Measurements from ENCODE around the gene KRT35.

KRT35 gene

DNA sequence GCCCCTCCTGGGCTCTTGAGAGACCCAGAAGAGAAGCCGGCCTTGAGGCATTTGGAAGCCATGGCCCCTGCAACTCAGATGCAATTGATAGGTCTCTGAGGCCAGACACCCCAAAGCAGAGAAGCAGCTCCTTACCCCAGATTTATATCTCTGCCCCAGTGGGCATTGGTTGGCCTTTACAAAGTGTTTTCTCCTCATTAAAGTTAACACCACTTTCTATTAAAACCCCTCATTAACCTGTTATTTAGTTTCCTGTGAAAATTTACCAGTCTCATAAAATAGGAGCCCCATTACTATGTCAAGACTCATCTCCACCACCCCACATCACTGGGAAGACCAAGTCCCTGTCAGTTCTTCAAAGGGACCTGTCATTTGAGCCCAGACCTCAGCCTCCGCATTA, at the start of gene KRT35:
Gene KRT35, minus strand, starts transcription at position 116 of the 400 bp plus-strand sequence. Its CDS starts 54 bp downstream, at position 62.
- intact Hi-C loops (cut with DNase I), result no loop called here
- no peak for DNase-seq

DNA sequence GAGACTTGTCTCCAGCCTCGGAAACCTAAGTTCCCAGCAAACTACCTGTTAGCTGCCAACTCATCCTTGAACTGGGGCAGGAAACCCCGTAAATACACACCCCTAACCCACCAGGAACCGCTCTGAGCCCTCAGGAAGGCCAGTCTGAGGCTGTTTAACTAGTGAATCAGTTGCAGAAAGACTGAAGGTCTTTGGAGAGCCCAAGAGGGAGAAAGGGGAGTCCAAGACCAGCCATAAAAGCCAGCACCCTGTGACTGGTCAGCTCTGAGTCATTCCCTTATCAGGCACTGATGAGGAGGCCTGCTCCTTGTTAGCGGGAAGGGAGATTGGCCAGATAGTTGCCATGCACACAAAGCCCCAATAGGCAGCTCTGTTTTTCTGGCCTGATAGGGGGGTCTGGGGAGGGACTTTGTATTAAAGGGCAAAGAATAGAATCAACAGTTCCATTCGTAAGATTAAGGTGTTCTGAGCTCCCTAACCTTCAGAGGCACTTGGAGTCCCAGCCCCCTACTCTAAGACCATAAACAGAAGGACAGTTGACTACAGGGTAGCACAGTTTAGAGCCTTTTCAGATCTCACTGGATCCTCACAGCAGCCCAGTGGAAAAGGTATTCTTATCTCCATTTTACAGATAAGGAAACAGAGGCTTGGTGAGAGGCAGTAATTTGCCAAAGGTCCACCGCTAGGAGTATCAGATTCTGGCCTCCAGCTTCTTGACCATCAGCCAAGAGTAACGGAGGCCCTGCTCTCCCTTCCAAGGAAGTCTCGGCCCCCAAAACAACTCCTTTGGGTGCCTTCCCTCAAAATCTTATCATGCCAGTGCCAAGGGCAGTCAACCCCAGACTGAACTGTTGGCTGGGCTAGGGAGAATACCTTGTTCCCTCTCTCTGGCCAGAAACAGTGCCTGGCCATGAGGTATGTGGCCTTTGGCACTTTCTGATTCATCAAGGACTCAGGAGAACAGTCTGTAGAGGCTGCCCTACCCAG, 49.4 kb upstream of the KRT35 start:
- intact Hi-C loops (cut with DNase I), result no loop called here
- peak in 1 of 10 donors; percentile 31 for DNase-seq

DNA sequence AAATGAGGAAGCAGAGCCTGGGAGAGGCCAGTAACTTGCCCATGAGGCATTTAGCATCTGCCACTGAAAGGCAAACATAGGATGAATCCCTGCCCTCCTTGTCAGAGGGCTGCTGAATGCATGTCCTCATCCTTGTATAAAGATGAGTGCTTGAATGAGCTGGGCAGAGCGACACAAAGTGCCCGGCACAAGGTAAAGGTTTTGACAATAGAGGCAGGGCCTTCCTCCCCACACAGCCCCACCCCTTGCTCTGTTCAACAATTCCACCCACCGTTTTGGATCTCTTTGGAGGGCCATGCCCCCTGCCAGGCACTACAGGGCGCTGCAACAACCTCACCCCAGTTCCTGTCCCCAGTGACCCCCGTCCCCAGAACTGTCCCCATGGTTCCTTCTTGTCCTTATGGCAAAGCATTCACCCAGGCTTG, 48.6 kb upstream of the KRT35 start:
- intact Hi-C loops (cut with DNase I), result no loop called here
- DNase-seq, result peak in 1 of 10 donors; percentile 11

DNA sequence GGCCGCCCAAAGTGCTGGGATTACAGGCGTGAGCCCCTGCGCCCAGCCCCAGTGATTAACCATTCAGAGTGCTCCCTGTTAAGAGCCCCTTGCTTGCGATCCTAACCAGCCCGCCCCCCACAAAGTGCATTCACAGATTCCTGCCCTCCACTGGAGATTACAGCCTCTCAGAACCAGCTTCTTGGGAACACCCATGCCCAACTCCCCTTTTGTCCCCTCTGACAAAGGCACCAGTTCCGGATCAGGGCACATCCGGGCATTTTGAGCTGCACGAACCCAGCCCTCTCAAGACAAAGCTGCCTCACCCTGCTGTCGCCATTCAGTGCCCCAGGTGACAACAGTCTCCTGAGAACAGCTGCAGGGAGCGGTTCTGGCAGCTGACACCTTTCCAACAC, 48.0 kb upstream of the KRT35 start:
- peak in 1 of 10 donors; percentile 54 for DNase-seq
- intact Hi-C loops (cut with DNase I), result no loop called here

DNA sequence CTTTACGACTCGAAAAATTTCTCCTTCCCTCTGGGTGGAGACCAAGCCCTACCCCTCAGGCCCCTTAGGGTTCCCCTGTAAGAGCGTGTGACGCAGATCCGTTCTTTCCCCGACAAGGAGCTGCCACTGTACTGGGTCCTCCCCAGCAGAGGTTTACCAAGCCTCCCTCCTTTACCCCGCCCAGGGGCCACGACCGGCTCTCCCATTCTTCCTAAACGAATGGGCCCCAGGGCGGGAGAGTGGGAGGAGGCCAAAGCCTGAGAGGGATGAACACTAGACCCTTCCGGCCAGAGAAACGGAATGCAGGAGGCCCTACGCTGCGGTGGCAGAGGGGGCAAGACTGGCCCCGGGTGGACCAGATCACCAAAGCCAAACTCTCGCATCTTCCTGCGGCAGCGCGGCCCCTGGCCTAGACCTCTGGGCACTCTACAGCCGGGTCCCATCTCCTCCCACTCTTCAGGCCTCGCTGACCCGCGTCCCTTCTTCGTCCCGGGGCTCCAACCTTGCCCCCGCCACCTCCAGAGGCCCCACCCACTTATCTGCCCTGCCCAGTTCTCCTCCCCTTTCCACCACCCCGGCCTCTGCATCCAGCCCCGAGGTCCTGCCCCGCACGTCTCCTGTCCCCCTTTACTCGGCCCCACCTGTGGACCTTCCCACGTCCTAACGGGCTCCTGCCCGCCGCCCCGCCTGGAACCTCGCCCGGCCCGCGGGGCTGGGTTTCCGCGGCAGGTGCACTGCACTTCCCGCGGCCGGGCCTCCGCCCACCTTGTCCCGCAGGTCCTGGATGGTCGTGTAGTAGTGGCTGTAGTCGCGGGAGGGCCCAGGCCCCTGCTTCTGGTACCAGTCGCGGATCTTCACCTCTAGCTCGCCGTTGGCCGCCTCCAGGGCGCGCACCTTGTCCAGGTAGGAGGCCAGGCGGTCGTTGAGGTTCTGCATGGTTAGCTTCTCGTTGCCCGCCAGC, 46.4 kb upstream of the KRT35 start:
- peak in 1 of 10 donors; percentile 68 for DNase-seq
- intact Hi-C loops (cut with DNase I), result no loop called here

- DNase-seq, result peak in 1 of 10 donors; percentile 79
These were observed 43.3 kb upstream of the KRT35 start for GRCh38 chr17:41524261-41524660.

GRCh38 chr17:41523787-41524186, 42.8 kb upstream of the KRT35 start:
- intact Hi-C loops (cut with DNase I), result no loop called here
- peak in 1 of 10 donors; percentile 87 for DNase-seq

More at GRCh38 chr17:41524261-41524660, 43.3 kb upstream of the KRT35 start:
- intact Hi-C loops (cut with DNase I), result no loop called here

DNA sequence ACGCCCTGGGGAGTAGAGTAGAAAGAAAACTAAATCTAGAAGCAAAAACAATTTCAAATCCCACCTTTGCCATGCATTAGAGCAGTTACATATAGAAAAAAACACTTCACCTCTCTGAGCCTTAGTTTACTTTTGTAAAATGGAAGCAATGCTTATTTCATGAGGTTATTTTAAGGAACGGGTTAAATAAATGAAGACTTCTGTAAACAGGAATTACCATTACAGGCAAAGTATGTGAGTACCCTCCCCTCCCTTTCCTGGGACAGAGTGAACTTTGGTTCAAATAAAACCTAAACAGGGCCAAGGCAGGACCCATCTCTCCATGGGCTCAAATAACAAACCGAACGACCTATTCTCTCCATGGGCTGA, 42.3 kb upstream of the KRT35 start:
- intact Hi-C loops (cut with DNase I), result no loop called here
- DNase-seq, result no peak

DNA sequence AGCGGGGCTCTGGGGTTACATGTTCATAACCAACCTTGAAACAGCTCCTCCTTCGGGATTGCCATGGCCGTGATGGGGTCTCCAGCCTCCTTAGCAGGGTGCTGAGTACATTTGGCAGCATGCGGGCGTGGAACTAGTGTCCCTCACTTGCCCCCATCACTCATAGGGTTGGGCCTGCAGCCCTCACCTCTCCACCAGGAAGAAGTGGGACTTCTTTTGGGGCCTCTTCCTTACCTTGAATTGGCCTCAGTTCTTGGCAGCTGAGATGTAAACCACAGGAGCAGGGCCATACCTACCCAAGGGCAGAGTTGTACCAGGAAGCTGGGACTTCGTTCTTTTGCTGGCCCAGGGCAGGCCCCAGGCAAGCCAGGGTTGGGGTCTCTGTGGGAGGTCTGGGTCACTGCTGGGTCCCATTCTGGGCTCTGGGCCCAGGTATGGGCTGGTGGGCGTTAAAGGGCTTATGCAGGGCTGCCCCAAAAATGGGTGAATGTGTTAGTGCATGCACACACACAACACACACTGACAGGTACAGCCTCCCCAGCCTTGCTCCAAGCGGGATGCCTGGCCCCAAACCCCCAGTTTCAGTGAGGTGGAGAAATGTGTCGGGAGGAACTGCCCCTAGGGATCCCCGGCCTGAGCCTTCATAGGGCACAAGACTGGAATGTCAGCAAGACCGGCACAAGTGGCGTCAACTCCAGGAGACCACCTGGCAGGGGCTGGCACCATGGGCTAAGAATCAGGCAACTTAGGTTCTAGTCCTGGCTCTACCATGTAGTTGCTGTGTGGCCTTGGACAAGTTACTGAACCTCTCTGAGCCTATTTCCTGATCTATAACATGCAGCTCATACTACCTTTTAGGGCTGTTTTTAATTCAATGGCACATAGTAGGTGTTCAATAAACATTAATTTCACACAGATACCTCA, 41.6 kb upstream of the KRT35 start:
- intact Hi-C loops (cut with DNase I), result no loop called here
- peak in 1 of 10 donors; percentile 21 for DNase-seq

- intact Hi-C loops (cut with DNase I), result no loop called here
- DNase-seq, result peak in 1 of 10 donors; percentile 49
These were observed 40.8 kb upstream of the KRT35 start for GRCh38 chr17:41521574-41522261.

DNA sequence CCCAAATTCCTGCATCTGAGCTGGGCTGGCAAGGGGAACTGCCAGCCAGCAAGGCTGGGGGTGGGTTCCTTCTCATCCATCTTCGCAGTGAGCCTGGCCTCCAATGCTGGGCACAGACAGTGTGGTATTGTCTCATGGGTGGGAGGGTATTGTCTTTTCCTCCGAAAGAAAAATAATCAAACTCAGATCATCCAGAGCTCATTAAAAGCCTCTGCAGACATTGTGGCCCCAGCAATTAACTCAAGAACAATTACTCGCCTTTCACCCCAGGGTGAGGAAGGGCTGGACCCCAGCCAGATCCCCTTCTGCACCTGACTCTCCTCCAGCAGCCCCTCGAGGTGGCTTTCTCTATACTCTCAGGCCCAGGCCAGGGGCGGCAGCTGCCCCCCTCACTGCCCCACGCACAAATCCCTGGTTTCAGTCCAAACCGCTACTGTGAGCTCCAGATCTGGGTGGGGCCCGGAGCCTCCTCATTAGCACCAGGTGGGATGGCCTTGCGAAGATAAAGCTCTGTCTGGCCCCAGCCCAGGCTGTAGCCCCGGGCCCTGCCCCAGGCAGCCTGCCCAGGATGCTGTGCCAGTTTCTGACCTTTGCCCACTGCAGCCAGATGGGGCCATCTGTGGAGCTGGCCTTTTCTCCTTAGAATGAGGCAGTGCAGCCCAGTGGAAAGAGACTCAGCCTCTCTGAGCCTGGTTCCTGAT, 40.0 kb upstream of the KRT35 start:
- intact Hi-C loops (cut with DNase I), result no loop called here
- peak in 1 of 10 donors; percentile 67 for DNase-seq

DNA sequence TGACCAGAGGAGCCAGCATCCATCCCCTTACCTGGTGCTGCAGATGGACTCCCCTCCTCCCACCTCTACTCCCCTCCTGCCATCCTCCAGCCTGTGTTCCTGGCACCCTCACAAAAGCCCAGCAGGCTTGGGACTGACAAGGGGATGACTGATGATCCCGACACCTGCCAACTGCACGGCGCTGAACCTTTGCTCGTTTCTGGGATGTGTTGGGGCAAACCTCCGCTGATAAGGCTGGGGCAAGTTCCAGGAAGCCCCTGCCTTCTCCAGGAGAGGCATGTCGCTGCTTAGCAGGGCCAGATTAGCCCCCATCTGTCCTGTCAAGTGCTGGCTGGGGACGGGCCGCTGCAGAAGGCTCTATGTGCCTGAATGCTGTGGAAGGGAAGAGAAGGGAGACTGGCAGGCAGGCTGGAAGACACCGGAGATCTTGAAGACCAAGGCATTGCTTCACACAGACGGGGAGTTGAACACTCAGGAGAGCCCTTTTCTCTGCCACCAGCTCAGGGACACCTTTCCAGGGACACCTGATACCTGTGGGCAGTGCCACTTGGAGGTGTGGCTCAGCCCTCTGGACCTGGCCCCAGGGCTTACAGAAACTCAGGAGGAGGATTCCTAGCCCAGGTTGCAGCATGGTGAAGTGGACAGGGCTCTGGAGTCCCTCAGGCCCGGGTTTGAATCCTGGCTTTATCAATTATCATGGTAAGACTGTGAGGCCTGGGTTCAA, 38.7 kb upstream of the KRT35 start:
- DNase-seq, result peak in 1 of 10 donors; percentile 64
- intact Hi-C loops (cut with DNase I), result no loop called here

DNA sequence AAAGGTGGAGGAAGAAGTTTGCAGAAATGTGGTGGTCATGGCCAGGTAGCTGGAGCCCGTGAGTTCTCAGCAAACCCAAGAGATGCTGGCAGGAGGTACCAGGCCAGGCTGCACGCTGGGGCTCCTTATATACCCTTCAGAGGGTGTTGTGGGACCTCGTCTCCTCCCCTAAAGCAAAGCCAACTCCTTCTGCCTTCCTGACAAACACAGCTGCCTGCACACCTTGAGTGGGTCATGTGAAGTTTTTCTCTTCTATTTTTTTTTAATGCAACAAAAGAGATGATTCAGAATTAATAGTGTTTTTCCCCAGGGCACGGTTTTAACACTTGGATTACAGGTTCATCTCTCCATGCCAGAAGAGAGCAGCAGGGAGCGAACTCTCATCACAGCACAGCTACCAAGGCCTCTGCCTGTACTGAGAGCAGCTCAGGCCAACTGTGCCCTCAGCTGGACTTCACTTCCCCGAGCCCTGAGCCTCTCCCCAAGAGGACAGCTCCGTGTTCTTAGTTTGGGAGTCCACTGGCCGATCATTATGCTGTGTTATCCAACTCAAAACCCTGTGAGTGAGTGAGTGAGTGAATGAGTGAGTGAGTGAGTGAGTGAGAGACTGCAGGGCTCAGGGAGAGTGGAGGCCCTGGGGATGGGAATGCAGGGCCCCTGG, 38.0 kb upstream of the KRT35 start, which contains the start of gene KRT15:
Gene KRT15, minus strand, starts transcription at position 102 of the 661 bp plus-strand sequence. Its CDS starts 63 bp downstream, at position 39.
- intact Hi-C loops (cut with DNase I), result no loop called here
- peak in 1 of 10 donors; percentile 58 for DNase-seq

DNA sequence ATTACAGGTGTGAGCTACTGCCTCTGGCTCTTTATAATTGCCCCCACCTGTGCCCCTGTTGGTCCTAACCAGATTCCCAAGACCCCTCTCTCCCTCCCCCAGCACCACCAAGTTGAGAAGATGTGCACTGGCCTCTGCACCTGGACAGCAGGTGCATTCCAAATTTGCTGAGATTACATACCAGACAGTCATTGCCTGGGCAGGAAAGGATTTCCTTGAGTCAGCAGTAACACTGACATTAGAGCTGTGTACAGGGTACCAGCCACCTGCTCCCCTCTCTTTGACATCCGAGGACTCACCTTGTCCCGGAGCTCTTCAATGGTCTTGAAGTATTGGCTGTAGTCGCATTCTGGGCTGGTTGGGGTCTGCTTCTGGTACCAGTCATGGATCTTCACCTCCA, 37.1 kb upstream of the KRT35 start:
- peak in 1 of 10 donors; percentile 56 for DNase-seq
- intact Hi-C loops (cut with DNase I), result no loop called here

DNA sequence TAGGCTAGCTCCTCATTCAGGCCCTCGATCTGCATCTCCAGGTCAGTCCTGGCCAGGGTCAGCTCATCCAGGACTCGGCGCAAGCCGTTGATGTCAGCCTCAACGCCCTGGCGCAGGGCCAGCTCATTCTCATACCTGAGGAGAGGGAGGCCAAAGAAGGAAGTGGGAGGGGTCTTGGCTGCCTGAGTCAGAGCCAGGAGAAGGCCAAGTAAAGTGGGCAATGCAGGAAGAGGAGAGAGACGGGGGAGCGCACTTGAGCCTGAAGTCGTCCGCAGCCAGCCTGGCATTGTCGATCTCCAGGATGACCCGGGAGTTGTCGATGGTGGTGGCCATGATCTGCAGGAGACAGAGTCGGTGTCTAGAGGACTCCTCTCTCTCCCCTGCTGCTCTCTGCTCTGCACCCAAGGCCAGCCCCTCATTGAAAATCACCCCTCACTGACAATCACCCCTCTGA, 35.9 kb upstream of the KRT35 start:
- intact Hi-C loops (cut with DNase I), result no loop called here
- no peak for DNase-seq

- intact Hi-C loops (cut with DNase I), result no loop called here
- no peak for DNase-seq
These were observed 35.3 kb upstream of the KRT35 start for GRCh38 chr17:41516147-41516829.

- intact Hi-C loops (cut with DNase I), result no loop called here
- no peak for DNase-seq
These were observed 32.2 kb upstream of the KRT35 start for GRCh38 chr17:41513168-41513547.

Measured in posterior cingulate gyrus (tissue), 11 donors.